Skin epidermis (tissue), 12 donors: ENCODE measurements around the gene OAF.

Source experiments
- H3K27ac ChIP-seq, 21 experiments: fragments of 200-600 bp; sonication (generic) in 11 of 21; one replicate each; pipeline ENCODE4 v1.5.0; 2020; ENCODE audit warnings: mild to moderate bottlenecking in 3 of 21, inconsistent platforms in 2 of 21, moderate library complexity in 2 of 21
- H3K4me3 ChIP-seq, 7 experiments: fragments of 200-600 bp; sonication (generic) in 2 of 7; one replicate each; pipeline ENCODE4 v1.5.0; 2020; ENCODE audit warnings: inconsistent platforms in 2 of 7, mild to moderate bottlenecking in 2 of 7, moderate library complexity in 1 of 7

Gene OAF

GRCh38 chr11:120198787-120199469, 11.9 kb upstream of the OAF start:
- H3K4me3 ChIP-seq, result no peak overlapping the region
- no peak overlapping the region for H3K27ac ChIP-seq

DNA sequence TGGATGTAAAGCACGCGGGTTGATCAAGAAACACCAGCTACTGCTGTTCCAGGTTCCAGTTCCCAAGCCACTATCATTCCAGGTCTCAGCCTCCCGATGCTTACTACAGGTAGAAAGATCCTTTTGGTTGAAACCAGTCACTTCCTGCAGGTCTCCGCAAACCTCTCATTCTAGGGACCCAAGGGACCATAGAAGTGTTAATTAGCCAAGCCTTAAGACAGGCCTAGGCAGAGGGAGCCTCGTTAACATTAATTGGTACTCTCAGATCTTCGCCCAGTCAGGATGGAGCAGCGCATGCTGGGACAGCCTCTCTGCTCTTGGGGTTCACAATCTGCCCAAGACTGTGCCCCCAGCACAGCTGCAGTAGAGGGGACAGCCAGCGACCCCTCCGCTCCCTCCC, 11.2 kb upstream of the OAF start:
- Histone ChIP-seq H3K4me3 (no peak overlapping the region), H3K27ac (no peak overlapping the region)

GRCh38 chr11:120200677-120201076, 10.2 kb upstream of the OAF start:
- Histone ChIP-seq H3K4me3 (no peak overlapping the region), H3K27ac (no peak overlapping the region)

GRCh38 chr11:120201653-120202052, 9.2 kb upstream of the OAF start:
- no peak overlapping the region for H3K4me3 ChIP-seq
- H3K27ac ChIP-seq, result no peak overlapping the region

- Histone ChIP-seq H3K4me3 (no peak overlapping the region), H3K27ac (no peak overlapping the region)
Observed at GRCh38 chr11:120203626-120204025, 7.2 kb upstream of the OAF start.

DNA sequence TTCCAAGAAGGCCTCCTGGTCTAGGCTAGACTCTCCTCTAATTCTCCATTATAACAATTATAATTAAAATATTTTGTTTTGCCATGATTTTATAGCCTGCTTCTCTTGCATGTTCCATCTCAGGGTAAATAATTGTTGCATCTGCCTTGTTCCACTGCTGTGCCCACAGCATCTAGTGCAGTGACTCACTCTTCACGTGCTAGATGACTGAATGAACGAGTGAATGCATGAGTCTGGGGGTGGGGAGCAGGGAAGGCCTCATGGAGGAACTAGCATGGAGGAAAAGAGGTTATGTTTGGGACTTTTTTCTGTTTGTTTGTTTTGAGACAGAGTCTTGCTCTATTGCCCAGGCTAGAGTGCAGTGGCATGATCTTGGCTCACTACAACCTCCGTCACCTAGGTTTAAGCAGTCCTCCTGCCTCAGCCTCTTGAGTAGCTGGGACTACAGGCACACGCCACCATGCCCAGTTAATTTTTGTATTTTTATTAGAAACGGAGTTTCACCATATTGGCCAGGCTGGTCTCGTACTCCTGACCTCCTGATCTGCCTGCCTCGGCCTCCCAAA, 5.2 kb upstream of the OAF start:
- peak overlapping the region in 4 of 21 experiments; percentile 15 to 58 (median 38) for H3K27ac ChIP-seq
- no peak overlapping the region for H3K4me3 ChIP-seq

- peak overlapping the region in 10 of 21 experiments; percentile 1 to 90 (median 60) for H3K27ac ChIP-seq
- H3K4me3 ChIP-seq, result no peak overlapping the region
Observed at GRCh38 chr11:120207512-120207911, 3.3 kb upstream of the OAF start.

DNA sequence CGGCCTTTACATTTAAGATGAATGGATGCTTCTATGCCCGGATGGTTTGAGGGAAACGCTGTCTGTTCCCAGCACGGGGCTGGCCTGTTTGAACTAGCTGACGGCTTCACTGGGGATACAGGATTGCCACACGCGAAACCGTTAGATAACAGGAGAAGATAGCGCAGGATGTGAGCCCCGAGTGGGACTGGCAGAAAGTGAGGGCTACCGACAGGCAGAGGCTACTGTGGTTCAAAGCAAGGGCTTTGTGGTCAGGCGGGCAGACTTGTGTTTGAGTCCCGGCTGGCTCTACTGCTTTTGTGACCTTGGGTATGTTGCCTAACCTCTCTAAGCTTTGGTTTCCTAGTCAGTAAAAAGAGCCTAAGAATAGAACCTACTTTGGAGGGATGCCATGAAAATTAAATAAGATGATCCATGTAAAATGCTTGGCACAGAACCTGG, 2.8 kb upstream of the OAF start:
- Histone ChIP-seq H3K27ac (peak overlapping the region in 14 of 21 experiments; percentile 1 to 90 (median 60)), H3K4me3 (no peak overlapping the region)

DNA sequence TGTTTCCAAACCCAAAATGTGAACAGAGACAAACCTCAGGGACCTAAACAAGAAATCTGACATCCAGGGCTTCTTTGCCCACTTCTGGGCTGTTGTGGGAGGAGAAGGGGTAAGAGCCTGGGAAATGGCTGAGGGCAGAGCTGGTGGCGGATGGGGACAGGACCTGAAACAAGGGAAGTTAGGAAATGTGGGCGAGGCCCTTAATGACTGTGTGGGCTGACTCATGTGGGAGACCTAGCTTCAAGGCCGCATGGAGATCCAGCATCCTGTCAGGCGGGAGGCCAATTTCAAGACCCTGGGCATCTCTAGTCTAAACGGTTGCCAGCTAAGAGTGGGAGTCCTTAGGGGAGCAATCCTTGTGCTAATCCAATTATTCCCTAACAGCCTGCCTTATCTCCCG, 2.1 kb upstream of the OAF start:
- Histone ChIP-seq H3K4me3 (no peak overlapping the region), H3K27ac (peak overlapping the region in 14 of 21 experiments; percentile 13 to 90 (median 60))

- peak overlapping the region; percentile 20 to 90 (median 83) for H3K27ac ChIP-seq
- H3K4me3 ChIP-seq, result peak overlapping the region; percentile 52 to 89 (median 66)
Observed at GRCh38 chr11:120209746-120210625, 846 bp upstream of the OAF start.

- Histone ChIP-seq H3K27ac (peak overlapping the region; percentile 8 to 90 (median 81)), H3K4me3 (peak overlapping the region; percentile 52 to 89 (median 66))
Observed at GRCh38 chr11:120211522-120212258, 858 bp downstream of the OAF start.

DNA sequence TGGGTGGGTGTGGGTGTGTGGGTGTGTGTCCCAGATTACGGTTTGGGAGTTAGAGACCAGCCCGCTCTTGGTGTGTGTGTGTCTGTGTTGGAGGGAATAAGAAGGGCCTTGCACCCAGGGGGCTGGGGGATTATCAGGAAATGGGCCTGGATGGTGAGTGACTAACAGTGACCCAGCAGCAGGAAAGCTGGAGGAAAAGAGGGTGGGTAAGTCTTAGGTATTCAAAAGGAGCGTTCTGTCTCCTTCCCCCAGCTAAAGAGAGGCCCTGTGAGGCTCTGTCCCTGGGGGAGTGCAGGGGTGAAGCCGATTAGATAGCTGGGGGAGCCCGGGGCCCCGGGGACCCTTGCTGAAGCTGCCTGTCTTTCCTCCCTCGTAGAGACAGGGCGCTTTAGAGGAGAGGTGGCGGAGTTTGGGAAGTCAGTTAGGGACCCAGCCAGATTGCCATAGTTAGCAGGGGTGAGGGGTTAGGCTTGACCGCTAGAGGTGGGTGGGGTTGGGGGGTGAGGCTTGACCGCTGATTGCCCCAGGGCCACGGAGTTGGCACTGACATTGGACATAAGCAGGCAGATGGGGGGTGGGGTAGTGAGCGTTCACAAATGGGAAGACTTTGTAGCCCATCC, 1.5 kb downstream of the OAF start:
- peak overlapping the region; percentile 52 to 89 (median 66) for H3K4me3 ChIP-seq
- peak overlapping the region in 17 of 21 experiments; percentile 35 to 90 (median 84) for H3K27ac ChIP-seq

DNA sequence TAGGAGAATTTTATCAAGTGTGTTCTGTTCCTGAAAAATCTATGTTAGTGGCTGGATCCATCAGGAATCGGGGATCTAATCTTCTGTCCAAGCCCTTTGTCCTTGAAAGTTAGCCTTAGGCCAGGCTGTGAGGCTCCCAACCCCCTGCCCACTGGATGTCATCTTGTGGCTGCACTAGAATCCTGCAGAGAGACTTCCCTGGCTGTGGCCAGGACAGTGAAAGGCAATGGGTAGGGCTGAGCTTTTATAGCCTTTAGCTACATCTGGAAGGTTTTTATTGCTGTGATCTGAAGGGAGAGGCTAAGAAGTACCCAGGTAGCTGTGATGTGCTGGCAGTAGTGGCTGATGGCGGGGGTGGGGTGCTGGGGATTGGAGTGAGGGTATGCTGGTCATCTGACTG, 2.1 kb downstream of the OAF start:
- H3K27ac ChIP-seq, result peak overlapping the region in 9 of 21 experiments; percentile 71 to 90 (median 84)
- H3K4me3 ChIP-seq, result peak overlapping the region in 5 of 7 experiments; percentile 52 to 89 (median 69)

DNA sequence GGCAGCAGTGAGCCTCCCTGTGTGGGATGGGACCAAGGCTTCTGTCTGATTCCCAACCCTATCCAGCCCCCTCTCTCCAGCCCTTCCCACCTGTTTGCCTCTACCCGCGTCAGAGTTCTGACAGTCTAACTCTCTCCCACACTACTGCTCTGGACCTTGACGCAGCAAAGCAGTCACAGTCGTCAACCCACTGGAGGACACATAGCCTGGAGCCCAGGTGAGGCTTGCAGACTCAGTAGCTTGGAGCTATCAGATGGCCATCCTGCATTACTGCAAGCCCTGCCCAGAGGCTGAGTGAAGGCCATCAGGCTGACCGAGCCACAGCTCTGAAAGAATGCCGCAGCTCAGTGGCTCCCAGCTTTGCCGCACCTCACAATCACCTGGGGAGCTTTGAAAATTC, 3.7 kb downstream of the OAF start:
- Histone ChIP-seq H3K27ac (no peak overlapping the region), H3K4me3 (no peak overlapping the region)

DNA sequence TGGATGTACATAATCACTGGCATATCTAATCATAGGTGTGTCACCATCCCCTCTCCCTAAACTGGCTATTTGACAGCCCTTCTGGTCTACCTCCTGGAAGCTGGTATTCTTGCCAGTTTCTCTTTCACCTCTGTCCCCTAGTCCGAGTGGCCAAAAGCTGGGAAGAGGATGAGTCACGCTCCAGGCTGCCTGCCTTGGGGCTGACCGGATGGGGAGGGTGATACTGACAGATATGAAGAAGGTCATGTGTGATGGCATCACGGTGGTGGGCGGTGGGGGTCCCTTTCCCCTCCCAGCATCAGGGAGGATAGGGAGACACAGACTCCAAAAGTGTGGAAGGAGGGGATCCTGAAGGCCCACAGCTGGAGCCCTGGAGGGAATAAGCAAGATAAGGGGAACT, 4.8 kb downstream of the OAF start:
- H3K4me3 ChIP-seq, result no peak overlapping the region
- peak overlapping the region in 2 of 21 experiments; percentile 16 to 49 for H3K27ac ChIP-seq

DNA sequence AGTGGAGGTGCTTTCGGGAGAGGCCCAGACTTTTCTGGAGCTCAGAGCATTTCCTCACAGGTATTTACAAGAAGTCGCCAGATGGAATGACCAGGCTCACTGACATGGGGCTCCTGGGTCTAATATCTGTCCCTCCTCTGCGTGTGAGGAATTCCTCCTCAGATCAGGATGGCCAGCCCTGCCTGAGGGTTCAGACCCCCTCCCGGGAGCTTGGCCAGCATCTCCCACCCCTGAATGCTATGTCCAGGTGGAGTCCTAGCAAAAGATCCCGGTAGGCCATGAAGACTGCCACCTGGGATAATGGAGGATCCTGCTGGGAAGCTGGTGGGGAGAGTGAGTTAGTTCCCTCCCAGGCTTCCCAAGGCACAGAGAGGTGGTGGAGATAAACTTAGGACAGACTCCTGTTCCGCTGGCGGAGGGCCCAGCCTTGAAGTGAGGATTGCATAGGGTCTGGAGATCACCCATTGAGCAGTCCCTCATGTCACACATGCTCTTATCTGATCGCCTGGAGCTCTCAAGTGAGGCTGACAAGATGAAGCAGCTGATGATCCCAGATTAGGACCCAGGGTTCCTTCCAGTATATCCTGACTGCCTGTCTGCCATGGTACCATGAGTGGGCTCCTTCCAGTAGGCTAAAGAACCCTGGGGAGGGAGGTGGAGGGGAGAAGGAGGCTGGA, 5.7 kb downstream of the OAF start:
- Histone ChIP-seq H3K4me3 (no peak overlapping the region), H3K27ac (peak overlapping the region in 1 of 21 experiments; percentile 49)

GRCh38 chr11:120217526-120217925, 6.7 kb downstream of the OAF start:
- no peak overlapping the region for H3K4me3 ChIP-seq
- peak overlapping the region in 2 of 21 experiments; percentile 9 to 49 for H3K27ac ChIP-seq

- H3K4me3 ChIP-seq, result no peak overlapping the region
- peak overlapping the region in 7 of 21 experiments; percentile 9 to 69 (median 38) for H3K27ac ChIP-seq
Observed at GRCh38 chr11:120217941-120218694, 7.3 kb downstream of the OAF start.
